Right atrium auricular region (tissue), 2 donors: ENCODE results near the gene RAB36. TPM values are rescaled to one million over a fixed set of nuclear protein-coding genes. Genes with fewer than 3 reads are reported as not detected.

Experiments
- DNase-seq: peaks from one replicate; pipeline ENCODE4 v3.0.0-alpha.2; 2019; ENCODE audit warnings: low spot score
- H3K27ac ChIP-seq, 2 donors: fragments of 200-600 bp; sonication (generic); 1 replicate in 1 of 2; 2 replicates in 1 of 2; pipeline ENCODE4 v1.5.1; 2016 to 2019
- H3K27me3 ChIP-seq, 2 donors: fragments of 200-600 bp; sonication (generic); one replicate each; pipeline versions ENCODE4 v1.5.1 to v1.6.0; 2017 to 2019
- H3K36me3 ChIP-seq: fragments of 200-600 bp; sonication (generic); one replicate; pipeline ENCODE4 v1.5.1; 2016
- H3K4me1 ChIP-seq, 2 donors: fragments of 200-600 bp; sonication (generic); one replicate each; pipeline versions ENCODE4 v1.5.1 to v1.6.0; 2017 to 2019
- H3K4me3 ChIP-seq, 2 donors: fragments of 200-600 bp; sonication (generic); 1 replicate in 1 of 2; 2 replicates in 1 of 2; pipeline ENCODE4 v1.5.1; 2017 to 2019; ENCODE audit warnings: mild to moderate bottlenecking in 1 of 2, moderate library complexity in 1 of 2
- H3K9me3 ChIP-seq, 2 donors: fragments of 200-600 bp; sonication (generic); one replicate each; pipeline ENCODE4 v1.5.1; 2019
- CTCF ChIP-seq, 2 donors: fragments of 200-600 bp; sonication (generic); IDR thresholded peaks; one replicate each; pipeline ENCODE4 v1.5.1; 2019; ENCODE audit warnings: antibody characterized with exemption in 2 of 2
- total RNA-seq, 2 donors: library from RNA; depleted of rRNA; stranded (reverse); fragments of >200 nt; gene quantifications; one replicate each; pipeline ENCODE4 v1.1.0, GENCODE V29; 2016

The RAB36 gene
- total RNA-seq, 2 donors from 2014 or later, result 0.59 to 2.0 TPM

- H3K27ac ChIP-seq, result no peak overlapping the region
- peaks cover 0 to 56% of the 10 kb centered on the region in 2 donors for H3K4me1 ChIP-seq
Observed at GRCh38 chr22:23193882-23194281, 48.6 kb downstream of the RAB36 start.

GRCh38 chr22:23196165-23196564 is 50.9 kb downstream of the RAB36 start:
- H3K4me3 ChIP-seq, result no peak overlapping the region
- TF ChIP-seq CTCF (IDR thresholded peaks at IDR 0.05), result no peak
- no peak for DNase-seq
- H3K27me3 ChIP-seq, result no peaks in the 10 kb centered on the region
- peaks cover 0 to 46% of the 10 kb centered on the region in 2 donors for H3K4me1 ChIP-seq
- H3K9me3 ChIP-seq, result no peaks in the 10 kb centered on the region
- H3K36me3 ChIP-seq, result no peaks in the 10 kb centered on the region
- no peak overlapping the region for H3K27ac ChIP-seq

More at GRCh38 chr22:23193882-23194281, 48.6 kb downstream of the RAB36 start:
- Histone ChIP-seq H3K9me3 (no peaks in the 10 kb centered on the region), H3K4me3 (no peak overlapping the region), H3K27me3 (no peaks in the 10 kb centered on the region), H3K36me3 (no peaks in the 10 kb centered on the region)
- DNase-seq, result no peak
- no peak for TF ChIP-seq CTCF (IDR thresholded peaks at IDR 0.05)

GRCh38 chr22:23197836-23198235 is 52.6 kb downstream of the RAB36 start:
- Histone ChIP-seq H3K27me3 (no peaks in the 10 kb centered on the region), H3K4me3 (no peak overlapping the region), H3K4me1 (peaks cover 0 to 30% of the 10 kb centered on the region in 2 donors), H3K27ac (no peak overlapping the region), H3K9me3 (no peaks in the 10 kb centered on the region), H3K36me3 (no peaks in the 10 kb centered on the region)
- no peak for TF ChIP-seq CTCF (IDR thresholded peaks at IDR 0.05)
- no peak for DNase-seq

- no peak for TF ChIP-seq CTCF (IDR thresholded peaks at IDR 0.05)
- Histone ChIP-seq H3K27me3 (no peaks in the 10 kb centered on the region), H3K4me3 (no peak overlapping the region), H3K27ac (no peak overlapping the region), H3K4me1 (peaks cover 0 to 25% of the 10 kb centered on the region in 2 donors), H3K9me3 (no peaks in the 10 kb centered on the region), H3K36me3 (no peaks in the 10 kb centered on the region)
- no peak for DNase-seq
Observed at GRCh38 chr22:23199159-23199558, 53.9 kb downstream of the RAB36 start.

- H3K27ac ChIP-seq, result no peak overlapping the region
- H3K9me3 ChIP-seq, result no peaks in the 10 kb centered on the region
- no peaks in the 10 kb centered on the region for H3K36me3 ChIP-seq
- H3K27me3 ChIP-seq, result no peaks in the 10 kb centered on the region
- TF ChIP-seq CTCF (IDR thresholded peaks at IDR 0.05), result no peak
- H3K4me1 ChIP-seq, result peaks cover 0 to 40% of the 10 kb centered on the region in 2 donors
- DNase-seq, result no peak
- no peak overlapping the region for H3K4me3 ChIP-seq
Observed at GRCh38 chr22:23200898-23201297, 55.6 kb downstream of the RAB36 start.

GRCh38 chr22:23202812-23203451 is 57.7 kb downstream of the RAB36 start:
- no peak overlapping the region for H3K27ac ChIP-seq
- no peak overlapping the region for H3K4me3 ChIP-seq
- H3K9me3 ChIP-seq, result no peaks in the 10 kb centered on the region
- H3K27me3 ChIP-seq, result no peaks in the 10 kb centered on the region
- H3K4me1 ChIP-seq, result peaks cover 0 to 35% of the 10 kb centered on the region in 2 donors
- DNase-seq, result no peak
- no peak for TF ChIP-seq CTCF (IDR thresholded peaks at IDR 0.05)
- H3K36me3 ChIP-seq, result no peaks in the 10 kb centered on the region
